Inflammatory macrophage treated with lipopolysaccharide for 4 hours (primary cell): ENCODE data around the gene SLC35F1.
"Not testable (repeated sequence)": the region's sequence is repeated elsewhere in the genome, so short reads cannot be mapped to it uniquely, and the experiment has no call there.

Experiments used
- DNase-seq: peaks from one replicate; pipeline ENCODE4 v3.0.0-alpha.2; 2020

Gene SLC35F1

DNA sequence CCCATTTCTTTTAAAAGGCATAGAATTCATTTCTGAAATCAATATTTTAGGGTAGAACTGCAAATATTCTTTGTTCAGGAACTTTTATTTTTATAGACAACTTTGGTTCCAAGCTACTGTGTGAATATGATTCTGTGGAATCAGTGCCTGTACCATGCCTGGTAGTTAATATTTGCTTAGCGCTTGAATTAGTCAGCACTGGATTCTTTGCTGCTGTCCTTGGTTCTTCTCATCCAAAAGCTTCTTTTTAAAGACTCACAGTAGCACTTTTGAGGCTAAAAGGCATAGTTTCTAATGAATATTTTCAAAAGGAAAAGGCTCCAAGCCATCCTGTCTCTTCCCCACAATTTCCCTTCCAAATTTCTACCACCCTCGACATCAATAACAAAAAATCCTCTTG, 109.5 kb downstream of the SLC35F1 start:
- no peak for DNase-seq

DNA sequence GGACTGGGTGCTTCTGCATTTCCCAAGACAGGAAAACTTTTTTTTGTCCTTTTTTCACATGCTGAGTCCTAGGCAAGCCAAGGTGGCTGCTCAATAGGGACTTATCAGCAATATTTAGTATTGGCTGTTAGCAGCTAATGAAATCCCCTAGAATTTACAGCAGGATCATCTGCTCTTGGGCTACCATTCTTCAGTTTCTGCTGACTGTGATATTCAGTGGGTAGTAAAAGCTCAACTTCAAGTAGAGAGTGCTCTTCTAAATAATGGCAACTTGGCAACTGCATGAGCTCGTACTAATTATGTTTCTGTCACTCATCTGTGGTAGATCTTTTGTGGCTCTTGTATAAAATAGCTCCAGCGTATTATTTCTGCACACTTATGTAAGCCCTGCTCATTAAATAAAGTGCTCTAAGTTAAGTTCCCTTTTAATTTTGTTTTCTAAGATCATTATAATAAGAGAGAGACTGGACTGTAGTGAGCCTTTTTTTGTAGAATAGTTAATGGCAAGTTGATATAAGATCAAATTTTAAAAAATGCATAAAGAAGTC, 110.3 kb downstream of the SLC35F1 start:
- DNase-seq, result no peak

DNA sequence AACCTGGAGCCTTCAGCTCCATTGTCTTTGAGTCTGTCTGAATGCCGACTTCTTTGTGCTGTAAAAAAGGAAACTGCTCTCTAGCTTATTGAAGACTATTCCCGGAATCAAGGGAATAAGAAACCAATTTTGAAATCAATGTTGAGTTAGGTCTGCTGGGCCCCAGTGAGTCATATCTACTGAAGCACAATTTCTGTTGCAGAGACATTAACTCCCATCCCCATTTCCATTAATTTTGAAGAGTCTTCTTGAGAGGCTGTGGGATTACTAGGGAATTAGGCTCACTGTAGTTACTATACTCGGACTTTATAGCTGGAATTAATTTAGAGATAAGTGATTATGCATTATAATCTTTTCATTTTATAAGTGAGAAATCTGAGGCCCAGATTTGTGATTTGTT, 116.7 kb downstream of the SLC35F1 start:
- no peak for DNase-seq

DNA sequence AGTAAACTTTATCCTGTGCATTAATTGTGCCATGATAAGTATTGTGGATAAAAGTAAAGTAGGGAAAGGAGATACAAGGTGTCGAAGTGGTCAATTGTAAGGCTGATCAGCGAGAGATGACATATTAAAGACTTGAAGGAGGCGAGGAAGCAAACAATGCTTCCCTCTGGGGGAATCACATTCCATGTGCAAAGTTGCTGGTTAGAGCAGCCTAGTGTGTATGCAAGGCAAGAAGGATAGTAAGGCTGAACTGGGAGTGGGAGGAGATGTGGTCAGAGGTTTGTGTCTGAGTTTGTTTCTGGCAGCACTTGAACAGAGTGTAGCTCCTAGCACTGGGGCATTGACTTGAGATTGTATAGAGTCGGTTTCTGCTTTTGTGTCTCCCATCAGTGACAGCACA, 122.9 kb downstream of the SLC35F1 start:
- no peak for DNase-seq

DNA sequence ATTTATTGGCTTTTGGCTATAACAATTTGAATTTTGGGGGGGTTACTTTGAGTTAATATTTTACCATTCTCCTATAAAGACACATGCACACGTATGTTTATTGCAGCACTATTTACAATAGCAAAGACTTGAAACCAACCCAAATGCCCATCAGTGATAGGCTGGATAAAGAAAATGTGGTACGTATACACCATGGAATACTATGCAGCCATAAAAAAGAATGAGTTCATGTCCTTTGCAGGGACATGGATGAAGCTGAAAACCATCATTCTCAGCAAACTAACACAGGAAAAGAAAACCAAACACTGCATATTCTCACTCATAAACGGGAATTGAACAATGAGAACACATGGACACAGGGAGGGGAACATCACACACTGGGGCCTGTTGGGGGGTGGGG, 130.4 kb downstream of the SLC35F1 start:
- not testable (repeated sequence) for DNase-seq

DNA sequence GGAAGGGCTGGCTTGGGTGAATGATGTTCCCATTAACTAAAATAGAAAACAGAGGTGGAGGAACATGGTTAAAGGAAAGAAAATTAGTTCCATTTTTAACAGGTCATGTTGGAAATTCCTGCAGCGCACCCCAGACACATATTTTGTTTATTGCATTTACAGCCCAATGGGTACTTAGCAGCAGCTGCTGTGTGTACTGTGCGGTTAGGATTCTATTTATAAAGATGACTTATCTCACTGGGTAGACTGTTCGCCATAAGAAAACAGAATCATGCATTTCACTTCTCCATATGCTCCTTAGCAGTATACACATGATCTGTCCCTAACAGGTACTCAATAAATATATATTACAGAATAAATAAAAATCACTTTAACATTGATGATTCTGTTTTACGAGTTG, 135.8 kb downstream of the SLC35F1 start:
- DNase-seq, result no peak

DNA sequence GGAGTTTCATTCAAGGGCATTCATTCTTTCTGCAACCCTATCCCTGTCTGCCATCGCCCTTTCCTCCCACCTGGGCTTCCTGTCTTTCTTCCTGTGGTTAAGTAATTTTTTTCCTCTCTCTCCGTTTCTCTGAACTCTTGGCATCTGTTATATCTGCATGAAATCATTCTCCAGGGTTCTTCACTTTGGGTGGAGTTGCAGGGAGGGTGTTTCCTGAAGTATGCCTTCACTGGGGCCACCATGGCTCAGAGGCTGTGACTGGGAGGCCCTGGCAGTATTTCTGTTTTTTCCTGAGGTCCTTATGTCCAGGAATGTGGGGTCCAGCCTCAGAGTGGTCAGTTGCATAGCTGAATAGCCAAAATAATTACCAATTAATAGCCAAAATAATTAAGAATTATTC, 137.2 kb downstream of the SLC35F1 start:
- no peak for DNase-seq

DNA sequence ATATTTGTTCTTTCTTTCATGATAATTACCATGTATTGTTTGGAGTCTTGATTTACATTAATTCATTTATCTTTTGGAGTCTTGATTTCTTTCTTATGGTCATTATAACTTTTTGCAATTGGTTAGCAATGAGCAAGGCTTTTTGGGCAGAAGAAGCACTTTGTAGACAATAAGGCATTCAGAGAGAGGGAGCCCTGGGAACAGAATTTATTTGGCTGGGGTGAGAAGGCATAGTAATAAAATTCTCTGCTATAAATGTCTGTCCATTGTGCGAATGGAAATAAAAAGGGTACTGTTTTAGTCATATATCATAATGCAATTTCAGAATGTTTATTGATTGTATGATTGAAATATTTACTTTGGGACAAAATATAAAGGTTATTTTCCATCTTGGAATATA, 147.0 kb downstream of the SLC35F1 start:
- DNase-seq, result no peak

DNA sequence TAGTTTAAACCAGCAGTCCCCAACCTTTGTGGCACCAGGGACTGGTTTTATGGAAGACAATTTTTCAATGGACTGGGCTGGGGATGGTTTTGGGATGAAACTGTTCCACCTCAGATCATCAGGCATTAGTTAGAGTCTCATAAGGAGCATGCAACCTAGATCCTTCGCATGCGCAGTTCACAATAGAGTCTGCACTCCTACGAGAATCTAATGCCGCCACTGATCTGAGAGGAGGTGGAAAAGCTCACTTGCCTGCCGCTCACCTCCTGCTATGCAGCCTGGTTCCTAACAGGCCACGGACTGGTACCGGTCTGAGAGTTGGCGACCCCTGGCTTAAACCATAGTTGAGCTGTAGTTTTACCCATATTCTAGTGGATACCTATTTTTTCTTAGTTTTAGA, 154.6 kb downstream of the SLC35F1 start:
- DNase-seq, result no peak

DNA sequence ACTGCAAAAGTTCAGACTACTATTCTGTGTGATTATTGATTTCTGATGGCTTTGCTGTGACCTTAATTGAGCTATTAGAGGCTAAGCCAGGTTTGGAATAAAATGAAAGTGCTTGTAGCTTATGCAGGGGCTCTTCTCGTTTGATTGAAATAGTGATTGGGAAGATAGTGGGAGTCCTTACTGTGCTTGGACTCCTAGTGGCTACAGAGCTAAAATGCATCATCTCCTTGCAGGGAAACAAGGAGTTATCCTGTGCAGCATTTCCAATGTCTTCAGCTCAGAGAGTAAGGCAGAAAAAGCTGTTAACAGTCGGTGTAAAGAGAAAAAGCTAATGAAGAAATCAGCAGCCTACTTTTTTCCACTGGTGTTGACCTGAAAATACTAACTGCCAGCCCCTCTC, 173.5 kb downstream of the SLC35F1 start:
- no peak for DNase-seq

DNA sequence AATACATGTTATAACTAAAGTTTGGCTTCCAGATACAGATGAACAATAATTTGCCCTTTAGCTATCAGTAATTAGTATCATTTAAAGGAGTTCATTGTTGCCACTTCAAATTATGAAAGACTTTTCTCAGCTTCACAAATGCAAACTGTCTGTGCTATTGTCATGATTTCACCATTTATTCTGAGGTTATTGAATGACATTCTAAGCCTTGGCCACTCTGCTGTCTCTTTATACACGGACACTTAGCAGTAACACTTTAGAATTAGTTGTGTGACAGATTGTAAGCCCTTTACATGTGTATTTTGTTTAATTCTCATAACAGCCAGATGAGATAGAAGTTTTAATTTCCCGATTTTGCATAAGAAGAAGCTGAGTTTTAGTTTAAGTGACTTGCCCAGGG, 176.6 kb downstream of the SLC35F1 start:
- DNase-seq, result no peak

DNA sequence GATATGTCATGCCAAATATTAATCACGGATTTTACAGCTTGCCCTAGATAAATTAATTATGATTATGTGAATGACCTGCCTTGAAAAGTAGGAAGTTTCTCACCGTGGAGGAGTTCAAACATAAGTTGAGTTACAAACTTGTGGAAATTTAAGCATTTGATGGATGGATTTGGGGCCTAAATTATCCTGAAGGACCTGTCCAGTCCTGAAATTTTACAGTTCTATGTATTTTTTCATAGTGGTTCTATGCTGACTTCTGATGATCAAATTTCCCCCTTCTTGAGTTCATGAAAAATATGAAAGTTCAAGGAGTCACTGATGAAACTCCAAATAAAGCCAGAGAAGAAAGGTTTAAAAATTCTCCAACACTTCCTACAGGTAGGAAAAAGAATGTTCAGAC, 178.6 kb downstream of the SLC35F1 start:
- no peak for DNase-seq

DNA sequence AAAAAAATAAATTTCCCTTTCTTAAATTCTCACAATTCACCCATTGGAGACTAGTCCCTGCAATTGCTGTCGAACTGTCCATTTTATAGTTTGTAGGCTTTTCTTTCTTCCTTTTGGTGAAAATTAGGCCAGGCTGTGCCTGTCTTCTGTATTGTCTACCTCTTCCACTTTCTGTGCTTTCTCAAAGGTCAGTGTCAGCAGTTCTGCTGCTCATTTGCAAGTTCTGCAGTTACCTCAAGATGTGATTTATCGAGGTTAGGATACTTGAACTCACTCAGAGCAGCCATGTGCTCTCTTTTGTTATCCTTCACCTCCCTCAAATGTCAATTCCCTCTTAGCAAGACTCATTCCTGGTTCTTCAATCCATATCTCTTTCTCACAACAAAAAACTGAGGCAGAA, 179.1 kb downstream of the SLC35F1 start:
- no peak for DNase-seq

DNA sequence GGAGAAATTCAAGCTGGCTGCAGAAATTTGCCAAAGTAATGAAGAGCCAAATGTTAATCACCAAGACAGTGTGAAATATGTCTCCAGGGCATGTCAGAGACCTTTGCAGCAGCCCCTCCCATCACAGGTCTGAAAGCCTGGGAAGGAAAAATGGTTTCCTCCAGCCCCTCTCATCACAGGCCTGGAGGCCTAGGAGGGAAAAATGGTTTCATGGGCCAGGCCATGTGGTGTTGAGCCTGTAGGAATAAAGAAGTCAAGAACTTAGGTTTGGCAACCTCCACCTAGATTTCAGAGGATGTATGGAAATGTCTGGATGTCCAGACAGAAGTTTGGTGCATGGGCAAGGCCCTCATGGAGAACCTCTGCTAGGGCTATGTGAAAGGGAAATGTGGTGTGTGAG, 185.0 kb downstream of the SLC35F1 start:
- no peak for DNase-seq

DNA sequence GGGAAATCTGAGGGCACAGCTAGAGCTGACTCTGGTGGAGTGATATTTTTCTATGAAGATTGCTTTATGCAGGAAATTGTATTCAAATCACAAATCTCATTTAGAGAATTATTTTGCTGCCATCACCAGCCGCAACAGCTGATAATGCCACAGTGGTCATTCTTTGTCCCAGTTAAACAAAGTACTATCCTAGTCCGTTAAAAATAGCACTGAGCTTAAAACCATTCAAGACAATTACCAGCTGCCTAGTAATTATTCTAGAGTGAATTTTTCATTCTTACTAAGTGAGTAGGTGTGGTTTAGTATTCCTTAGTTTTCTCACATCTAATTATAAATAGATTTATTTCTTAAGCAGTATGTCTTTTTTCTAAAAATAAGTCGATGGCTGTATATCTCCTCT, 190.5 kb downstream of the SLC35F1 start:
- no peak for DNase-seq

DNA sequence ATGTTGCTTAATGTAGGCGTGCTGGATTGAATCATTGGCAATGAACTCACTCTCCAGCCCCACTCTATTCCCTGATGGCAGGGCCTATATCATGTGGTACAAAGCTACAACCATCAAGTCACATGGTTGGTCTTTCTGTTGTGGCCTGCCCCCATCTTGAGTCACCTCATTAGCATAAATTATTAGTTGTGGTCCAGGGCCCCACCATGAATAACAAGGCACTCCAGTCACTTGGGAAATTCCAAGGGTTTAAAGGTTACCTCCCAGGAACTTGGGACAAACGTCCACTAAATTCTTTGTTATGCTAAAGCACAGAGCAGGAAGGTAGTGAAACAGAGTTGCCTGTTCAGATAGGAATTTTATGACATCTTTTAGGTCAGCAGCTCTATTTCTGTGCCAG, 193.7 kb downstream of the SLC35F1 start:
- no peak for DNase-seq

DNA sequence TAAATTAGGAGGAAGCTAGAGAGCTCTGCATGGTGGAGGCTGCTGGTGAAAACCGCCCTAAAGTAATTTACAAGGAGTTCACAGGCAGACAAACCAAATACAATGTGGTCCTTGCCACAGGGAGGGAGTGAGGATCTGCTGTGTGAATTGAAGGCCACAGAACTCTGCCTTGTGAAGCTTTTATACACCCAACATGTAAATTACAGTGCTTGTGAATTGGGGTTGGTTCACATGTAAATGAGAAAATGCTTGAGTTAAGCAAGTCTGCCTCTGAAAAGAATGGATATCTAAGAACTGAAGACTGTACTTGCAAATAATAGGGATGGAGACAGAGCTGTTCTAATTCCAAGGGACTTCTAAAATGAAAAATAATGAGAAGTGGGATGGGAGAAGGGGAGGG, 194.2 kb downstream of the SLC35F1 start:
- DNase-seq, result no peak

DNA sequence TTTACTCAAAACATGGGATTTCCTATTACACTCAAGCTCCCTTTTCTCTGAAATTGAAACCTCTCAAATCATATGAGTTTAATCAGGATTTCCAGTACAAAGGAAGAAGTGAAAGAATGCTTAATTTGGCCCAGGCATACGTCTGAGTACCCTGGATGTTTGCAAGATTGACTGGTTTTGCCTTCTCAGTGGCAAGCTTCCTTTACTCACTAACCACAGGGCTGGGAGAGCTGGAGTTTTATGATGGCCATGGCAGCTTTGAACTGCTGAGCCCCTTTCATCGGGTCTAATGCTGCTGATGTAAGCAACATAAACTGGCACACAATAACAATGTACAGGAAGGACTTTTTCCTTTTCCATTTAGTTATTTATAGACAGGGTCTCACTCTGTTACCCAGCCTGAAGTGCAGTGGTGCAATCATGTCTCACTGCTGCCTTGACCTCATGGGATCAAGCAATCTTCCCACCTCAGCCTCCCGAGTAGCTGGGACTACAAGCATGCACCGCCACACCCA, 194.8 kb downstream of the SLC35F1 start:
- DNase-seq, result no peak

DNA sequence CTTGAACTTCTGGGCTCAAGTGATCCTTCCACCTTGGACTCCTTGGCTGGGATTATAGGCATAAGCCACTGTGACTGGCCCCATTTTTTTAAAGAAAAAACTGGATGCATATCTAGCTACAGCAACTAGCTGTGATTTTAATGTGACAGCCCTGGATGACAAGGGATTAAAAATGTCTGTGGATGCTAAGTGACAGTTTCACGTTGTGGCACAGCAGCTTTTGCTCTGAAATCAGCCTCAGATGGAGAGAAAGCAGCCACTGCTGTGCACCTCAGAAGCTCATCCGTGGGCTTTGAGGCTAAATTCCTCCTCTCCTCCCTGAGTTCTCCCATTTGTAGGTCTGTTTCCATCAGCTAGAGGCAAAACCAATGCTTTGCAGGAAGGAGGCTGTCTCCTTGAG, 195.3 kb downstream of the SLC35F1 start:
- no peak for DNase-seq

DNA sequence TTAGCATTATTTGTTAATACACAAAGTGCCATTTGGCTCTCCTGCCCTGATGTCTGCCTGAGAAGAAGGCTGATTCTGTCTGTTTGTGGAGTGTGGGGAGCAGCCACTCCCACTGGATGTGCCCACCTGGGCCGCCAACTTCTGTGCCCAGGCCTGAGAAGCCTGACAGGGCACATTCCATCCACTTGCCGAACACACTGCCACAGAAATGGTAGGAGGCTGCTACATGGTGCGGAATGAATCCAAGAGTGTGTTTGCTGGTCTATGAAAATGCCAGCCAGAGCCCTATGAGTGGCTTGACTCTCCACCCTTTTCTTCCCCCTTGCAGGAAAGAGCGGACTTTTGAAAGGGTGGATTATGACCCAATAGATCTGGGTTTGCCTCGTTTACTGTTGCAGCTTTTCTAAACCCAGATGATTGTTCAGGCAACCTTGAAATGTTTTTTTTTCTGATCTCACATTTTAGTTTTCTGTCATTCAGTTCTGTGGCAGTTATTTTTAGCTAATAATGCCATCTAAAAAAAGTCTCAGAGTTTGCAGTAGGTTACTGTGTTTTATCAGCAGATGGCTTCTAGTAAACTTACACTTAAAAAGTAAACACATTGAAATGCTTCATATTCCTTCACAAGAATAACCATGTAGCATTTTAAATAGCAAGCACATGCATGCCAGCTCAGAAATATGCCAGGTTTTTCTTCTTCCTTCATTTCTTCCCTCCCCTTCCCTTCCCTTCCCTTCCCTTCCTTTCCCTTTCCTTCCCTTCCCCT, 196.5 kb downstream of the SLC35F1 start:
- DNase-seq, result no peak

DNA sequence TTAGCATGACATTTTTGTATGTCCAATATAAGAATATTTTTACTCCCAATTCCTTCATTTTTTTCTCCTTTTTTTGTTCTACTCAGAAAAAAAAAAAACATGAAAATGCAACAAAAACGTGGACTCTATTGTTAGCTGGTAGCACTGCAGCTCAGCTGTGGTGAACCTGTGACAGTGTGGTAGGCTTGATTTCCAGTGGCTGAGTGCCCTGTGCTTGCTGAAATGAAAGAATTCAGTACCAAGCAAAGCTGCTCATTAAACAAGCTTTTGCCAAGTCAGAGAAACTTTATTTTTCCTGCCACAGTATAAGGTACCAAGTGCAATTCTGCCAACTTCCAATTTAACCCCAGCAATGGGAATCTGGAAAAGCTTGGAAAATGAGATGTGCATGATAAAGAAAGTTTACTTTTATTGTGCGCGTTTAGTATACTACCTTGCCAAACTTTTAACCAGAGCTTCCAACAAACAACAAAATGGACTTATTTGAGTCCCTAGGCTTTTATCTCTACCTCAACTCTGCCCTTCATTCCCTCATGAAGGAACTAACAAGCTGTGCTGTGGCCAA, 215.2 kb downstream of the SLC35F1 start:
- DNase-seq, result no peak

DNA sequence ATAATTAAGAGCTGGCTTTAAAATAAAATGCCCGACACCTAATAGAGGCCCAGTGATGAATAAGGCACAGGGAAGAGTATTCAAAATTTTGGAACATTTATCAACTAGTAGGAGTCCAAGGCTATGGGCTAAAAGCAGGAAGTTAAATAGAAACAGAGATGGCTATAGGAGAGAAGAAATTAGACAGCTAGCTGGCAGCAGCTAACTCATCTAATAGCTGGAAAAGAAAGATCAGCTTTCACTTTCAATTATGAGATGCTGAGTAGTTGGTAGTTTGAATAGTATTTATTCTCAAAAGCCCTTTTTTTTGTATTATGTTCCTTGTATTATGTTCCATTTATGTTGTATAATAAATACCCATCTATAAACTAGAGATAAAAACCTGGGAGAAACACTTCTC, 215.7 kb downstream of the SLC35F1 start:
- DNase-seq, result no peak

DNA sequence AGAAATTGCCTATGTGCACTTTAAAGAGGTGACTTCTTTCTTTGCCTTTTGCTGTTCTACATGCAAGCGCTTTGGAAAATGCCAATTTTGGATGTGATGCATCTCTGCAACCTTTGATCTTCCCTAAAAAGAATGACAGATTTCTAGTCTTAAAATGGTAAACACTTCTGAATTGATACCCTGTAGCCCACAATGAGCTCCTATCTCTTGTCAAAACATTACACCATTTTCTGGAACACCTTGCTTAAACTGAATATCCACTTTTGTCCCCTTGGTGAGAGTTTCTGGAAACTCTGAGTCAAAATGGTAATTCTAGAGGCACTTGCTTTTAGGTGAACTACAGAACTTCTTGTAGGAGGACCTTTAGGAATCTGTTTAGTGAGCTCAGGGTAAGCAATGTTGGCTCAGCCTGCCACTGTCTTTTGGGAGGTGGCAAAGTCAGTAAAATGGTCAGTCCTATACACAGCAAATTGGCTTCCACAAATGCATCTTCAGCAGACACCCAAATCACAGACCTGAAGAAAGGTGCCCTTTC, 216.5 kb downstream of the SLC35F1 start:
- no peak for DNase-seq

DNA sequence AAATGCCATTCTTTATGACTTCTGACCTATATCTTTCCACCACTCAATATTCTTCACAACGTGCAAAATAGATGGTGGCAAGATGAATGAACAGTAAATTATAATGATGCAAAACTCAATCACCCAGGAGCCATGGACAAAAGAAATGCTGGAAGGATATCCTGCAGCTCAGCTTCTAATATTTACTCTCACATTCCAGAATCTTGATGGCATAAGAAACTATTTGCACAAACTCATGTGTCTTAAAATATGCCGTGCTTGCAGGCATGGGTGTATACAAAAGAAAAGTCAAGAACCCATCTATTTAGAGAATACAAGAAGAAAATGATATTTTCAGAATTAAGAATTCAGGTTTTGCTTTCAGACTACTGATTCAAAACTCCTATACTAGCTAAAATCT, 217.8 kb downstream of the SLC35F1 start:
- no peak for DNase-seq
